ENCODE data around the gene CST9L. TPM values are rescaled to one million over a fixed set of nuclear protein-coding genes. Genes with fewer than 3 reads are reported as not detected.
A peak's percentile ranks its signal among the peaks of the same experiment; 100 is the strongest.

Gene CST9L
- total RNA-seq, 1 donor = not detected

DNA sequence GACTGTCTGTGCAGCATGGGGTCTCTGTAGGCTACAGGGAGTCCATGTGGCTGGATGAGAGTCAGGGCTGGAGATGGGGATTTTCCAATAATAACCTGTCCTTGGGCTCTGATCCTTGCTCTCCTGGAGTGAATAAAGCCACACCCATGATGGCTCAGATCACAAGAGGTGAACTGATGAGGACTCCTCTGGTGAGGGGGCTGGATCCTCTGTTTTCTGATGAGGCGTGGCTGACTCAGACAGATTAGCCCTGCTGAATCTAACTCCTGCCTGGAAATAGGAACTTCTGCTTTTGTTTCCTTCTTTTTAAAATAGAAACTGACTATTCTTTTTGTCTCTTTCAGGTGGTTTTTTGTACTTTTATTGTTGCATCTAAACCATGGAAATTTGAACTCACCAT, 27.0 kb downstream of the CST9L start:
- Histone ChIP-seq H3K4me3 (ENCODE audit: insufficient read depth, low read length) (no peak overlapping the region), H4K20me1 (ENCODE audit: insufficient read depth, low read length) (no peaks in the 10 kb centered on the region), H3K4me2 (ENCODE audit: insufficient read depth, low read length) (no peak overlapping the region), H3K27ac (ENCODE audit: low read depth, low read length) (no peak overlapping the region), H3K79me2 (ENCODE audit: insufficient read depth, low read length) (no peaks in the 10 kb centered on the region), H3K9me3 (ENCODE audit: low read depth, low read length) (no peaks in the 10 kb centered on the region), H3K4me1 (ENCODE audit: insufficient read depth, low read length) (no peaks in the 10 kb centered on the region), H3K27me3 (ENCODE audit: insufficient read depth, low read length) (peaks cover 2% of the 10 kb centered on the region), H2AFZ (ENCODE audit: low read length) (no peak overlapping the region), H3K36me3 (ENCODE audit: insufficient read depth, low read length) (no peaks in the 10 kb centered on the region)
- no peak for DNase-seq (ENCODE audit: insufficient read length, low spot score, missing footprints)
- TF ChIP-seq, protein P1, sequence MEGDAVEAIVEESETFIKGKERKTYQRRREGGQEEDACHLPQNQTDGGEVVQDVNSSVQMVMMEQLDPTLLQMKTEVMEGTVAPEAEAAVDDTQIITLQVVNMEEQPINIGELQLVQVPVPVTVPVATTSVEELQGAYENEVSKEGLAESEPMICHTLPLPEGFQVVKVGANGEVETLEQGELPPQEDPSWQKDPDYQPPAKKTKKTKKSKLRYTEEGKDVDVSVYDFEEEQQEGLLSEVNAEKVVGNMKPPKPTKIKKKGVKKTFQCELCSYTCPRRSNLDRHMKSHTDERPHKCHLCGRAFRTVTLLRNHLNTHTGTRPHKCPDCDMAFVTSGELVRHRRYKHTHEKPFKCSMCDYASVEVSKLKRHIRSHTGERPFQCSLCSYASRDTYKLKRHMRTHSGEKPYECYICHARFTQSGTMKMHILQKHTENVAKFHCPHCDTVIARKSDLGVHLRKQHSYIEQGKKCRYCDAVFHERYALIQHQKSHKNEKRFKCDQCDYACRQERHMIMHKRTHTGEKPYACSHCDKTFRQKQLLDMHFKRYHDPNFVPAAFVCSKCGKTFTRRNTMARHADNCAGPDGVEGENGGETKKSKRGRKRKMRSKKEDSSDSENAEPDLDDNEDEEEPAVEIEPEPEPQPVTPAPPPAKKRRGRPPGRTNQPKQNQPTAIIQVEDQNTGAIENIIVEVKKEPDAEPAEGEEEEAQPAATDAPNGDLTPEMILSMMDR (IDR thresholded peaks at IDR 0.05; ENCODE audit: extremely low read depth, low read depth, low read length) = no peak

DNA sequence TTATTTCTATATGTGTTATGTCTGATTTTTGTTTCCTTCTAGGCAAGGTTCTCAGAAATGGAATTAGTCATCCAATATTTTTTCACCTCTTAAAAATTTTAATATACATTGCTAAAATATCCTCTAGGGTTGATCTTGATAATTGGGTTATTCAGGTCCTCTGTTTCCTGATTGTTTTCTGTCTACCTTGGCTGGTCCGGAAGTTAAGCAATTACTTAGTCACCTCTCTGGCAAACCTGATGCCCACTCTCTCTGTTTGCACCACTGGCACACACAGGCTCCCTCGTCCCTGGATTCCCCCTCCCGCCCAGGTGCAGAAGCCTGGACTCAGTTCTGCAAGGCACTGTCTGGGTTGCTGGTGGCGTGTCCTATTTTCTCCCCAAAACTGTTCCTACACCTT, 27.7 kb downstream of the CST9L start:
- Histone ChIP-seq H3K4me3 (ENCODE audit: insufficient read depth, low read length) (no peak overlapping the region), H3K27ac (ENCODE audit: low read depth, low read length) (no peak overlapping the region), H3K79me2 (ENCODE audit: insufficient read depth, low read length) (no peaks in the 10 kb centered on the region), H3K9me3 (ENCODE audit: low read depth, low read length) (no peaks in the 10 kb centered on the region), H3K4me1 (ENCODE audit: insufficient read depth, low read length) (no peaks in the 10 kb centered on the region), H3K4me2 (ENCODE audit: insufficient read depth, low read length) (no peak overlapping the region), H3K36me3 (ENCODE audit: insufficient read depth, low read length) (no peaks in the 10 kb centered on the region), H2AFZ (ENCODE audit: low read length) (no peak overlapping the region), H3K27me3 (ENCODE audit: insufficient read depth, low read length) (peaks cover 2% of the 10 kb centered on the region), H4K20me1 (ENCODE audit: insufficient read depth, low read length) (no peaks in the 10 kb centered on the region)
- no peak for DNase-seq (ENCODE audit: insufficient read length, low spot score, missing footprints)
- TF ChIP-seq, protein P1 (IDR thresholded peaks at IDR 0.05; ENCODE audit: extremely low read depth, low read depth, low read length) = no peak

DNA sequence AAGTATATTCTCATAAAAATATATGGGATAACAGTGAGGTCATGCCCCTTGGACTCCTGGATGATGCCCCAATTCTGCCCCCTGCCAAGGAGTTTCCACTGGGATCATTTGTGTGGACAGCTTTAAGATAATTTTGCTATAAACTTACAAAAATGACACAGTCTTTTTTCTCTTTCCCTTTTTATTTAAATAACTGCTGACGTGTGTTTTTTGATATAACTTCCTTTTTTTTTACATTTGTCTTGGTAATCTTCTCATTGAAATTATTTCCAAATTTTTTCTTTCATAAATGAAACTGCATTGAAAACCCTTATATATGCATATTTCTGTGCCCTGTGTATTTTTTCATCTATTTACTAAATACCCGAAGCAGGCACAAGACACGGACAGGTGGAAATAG, 31.3 kb downstream of the CST9L start:
- H3K27me3 ChIP-seq (ENCODE audit: insufficient read depth, low read length) = no peaks in the 10 kb centered on the region

DNA sequence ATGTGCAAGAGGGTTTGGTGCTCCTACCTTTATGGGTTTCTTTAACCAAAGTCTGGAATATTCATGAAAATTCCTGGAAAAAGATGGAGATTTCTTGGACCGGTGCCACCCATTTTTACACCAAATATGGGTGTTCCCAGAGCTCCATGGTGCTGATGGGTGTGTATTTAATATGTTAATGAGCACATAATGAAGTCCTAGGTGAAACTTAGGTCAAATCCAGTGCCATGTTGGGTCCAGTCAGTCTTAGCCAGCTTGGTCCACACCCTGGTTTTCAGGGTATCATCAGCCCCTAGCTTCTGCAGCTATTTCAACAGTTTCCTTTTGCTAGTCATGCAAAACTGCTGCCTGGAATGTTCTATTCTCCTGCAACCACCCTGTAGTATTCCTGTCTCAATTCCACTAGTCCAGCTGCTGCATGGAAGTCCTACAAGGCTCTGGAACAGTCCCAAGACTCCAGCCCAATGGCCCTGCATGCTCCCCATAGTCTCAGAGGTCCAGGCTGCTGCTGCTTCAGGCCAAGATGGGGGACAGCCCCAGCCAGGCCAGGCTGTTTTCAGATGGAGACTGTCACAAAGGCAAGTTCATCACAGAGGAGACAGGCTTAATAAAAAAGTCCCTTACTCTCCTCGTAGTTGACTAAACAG, 31.8 kb downstream of the CST9L start:
- no peaks in the 10 kb centered on the region for H4K20me1 ChIP-seq (ENCODE audit: insufficient read depth, low read length)
- H3K79me2 ChIP-seq (ENCODE audit: insufficient read depth, low read length) = no peaks in the 10 kb centered on the region
- H3K27me3 ChIP-seq (ENCODE audit: insufficient read depth, low read length) = no peaks in the 10 kb centered on the region
- TF ChIP-seq, protein P1 (IDR thresholded peaks at IDR 0.05; ENCODE audit: extremely low read depth, low read depth, low read length) = no peak
- DNase-seq (ENCODE audit: insufficient read length, low spot score, missing footprints) = peak; percentile 58
- H3K9me3 ChIP-seq (ENCODE audit: low read depth, low read length) = no peaks in the 10 kb centered on the region
- H3K27ac ChIP-seq (ENCODE audit: low read depth, low read length) = no peak overlapping the region
- no peak overlapping the region for H3K4me2 ChIP-seq (ENCODE audit: insufficient read depth, low read length)
- no peak overlapping the region for H3K4me3 ChIP-seq (ENCODE audit: insufficient read depth, low read length)
- no peaks in the 10 kb centered on the region for H3K36me3 ChIP-seq (ENCODE audit: insufficient read depth, low read length)
- no peaks in the 10 kb centered on the region for H3K4me1 ChIP-seq (ENCODE audit: insufficient read depth, low read length)
- no peak overlapping the region for H2AFZ ChIP-seq (ENCODE audit: low read length)

More for the DNA sequence above, 31.3 kb downstream of the CST9L start:
- no peaks in the 10 kb centered on the region for H3K4me1 ChIP-seq (ENCODE audit: insufficient read depth, low read length)
- H2AFZ ChIP-seq (ENCODE audit: low read length) = no peak overlapping the region
- H3K4me2 ChIP-seq (ENCODE audit: insufficient read depth, low read length) = no peak overlapping the region
- DNase-seq (ENCODE audit: insufficient read length, low spot score, missing footprints) = no peak
- no peak overlapping the region for H3K4me3 ChIP-seq (ENCODE audit: insufficient read depth, low read length)
- H3K36me3 ChIP-seq (ENCODE audit: insufficient read depth, low read length) = no peaks in the 10 kb centered on the region
- no peak overlapping the region for H3K27ac ChIP-seq (ENCODE audit: low read depth, low read length)
- H3K9me3 ChIP-seq (ENCODE audit: low read depth, low read length) = no peaks in the 10 kb centered on the region
- no peaks in the 10 kb centered on the region for H4K20me1 ChIP-seq (ENCODE audit: insufficient read depth, low read length)
- TF ChIP-seq, protein P1 (IDR thresholded peaks at IDR 0.05; ENCODE audit: extremely low read depth, low read depth, low read length) = no peak
- no peaks in the 10 kb centered on the region for H3K79me2 ChIP-seq (ENCODE audit: insufficient read depth, low read length)
